ENCODE results near the gene OSBPL6.

- TF ChIP-seq POLR2A (IDR thresholded peaks at IDR 0.05; ENCODE audit: low read length) (peak; percentile 6), GATA1 (IDR thresholded peaks at IDR 0.05; ENCODE audit: low read depth, low read length) (no peak)
Measured at GRCh38 chr2:178286636-178287035, 92.3 kb downstream of the OSBPL6 start.
